A673 (cell line): ENCODE measurements around the gene CREB5. TPM values are rescaled to one million over a fixed set of nuclear protein-coding genes. Genes with fewer than 3 reads are reported as not detected.

Source experiments
- BruUV-seq: library from RNA; stranded (reverse); fragments of 400-500 nt; replicated peaks from 2 replicates; lab custom pipeline; 2021; lab: Mats Ljungman, UMichigan
- CTCF ChIA-PET: fragments of 300-600 bp; sonication (Branson Sonifier 250); formaldehyde crosslinking; loops from one replicate; lab custom pipeline; 2022; ENCODE audit warnings: antibody characterized with exemption; lab: Charles Lee
- POLR2A ChIA-PET: fragments of 300-600 bp; sonication (Branson Sonifier 250); formaldehyde crosslinking; loops from one replicate; lab custom pipeline; 2022; ENCODE audit warnings: antibody characterized with exemption; ENCODE audit not compliant: low non-redundant PET; lab: Charles Lee
- DNase-seq: peaks from one replicate; pipeline ENCODE4 v3.0.0-alpha.2; 2015; ENCODE audit warnings: low spot score
- H3K27ac ChIP-seq: fragments of 200-600 bp; sonication (generic); 2 replicates; pipeline ENCODE4 v1.5.1; 2016; ENCODE audit warnings: mixed run types, low read depth, mild to moderate bottlenecking, mixed read lengths, antibody characterized with exemption, low read length; ENCODE audit not compliant: poor library complexity, severe bottlenecking
- H3K27me3 ChIP-seq: fragments of 200-600 bp; sonication (generic); replicated peaks from 2 replicates; pipeline ENCODE4 v1.6.1; 2017; ENCODE audit warnings: mixed run types, low read depth, mild to moderate bottlenecking, mixed read lengths, antibody characterized with exemption, low read length; ENCODE audit not compliant: insufficient read depth, poor library complexity
- H3K36me3 ChIP-seq: fragments of 200-600 bp; sonication (generic); 2 replicates; pipeline ENCODE4 v1.6.1; 2016; ENCODE audit warnings: mixed run types, mild to moderate bottlenecking, mixed read lengths, antibody characterized with exemption, low read length; ENCODE audit not compliant: insufficient read depth, poor library complexity, severe bottlenecking
- H3K4me1 ChIP-seq: fragments of 200-600 bp; sonication (generic); 2 replicates; pipeline ENCODE4 v1.6.1; 2017; ENCODE audit warnings: mixed run types, mild to moderate bottlenecking, mixed read lengths, antibody characterized with exemption, low read length; ENCODE audit not compliant: insufficient read depth, poor library complexity, severe bottlenecking
- H3K4me3 ChIP-seq: fragments of 200-600 bp; sonication (generic); 2 replicates; pipeline ENCODE4 v1.5.1; 2016; ENCODE audit warnings: low read depth, mixed run types, mild to moderate bottlenecking, mixed read lengths, low read length; ENCODE audit not compliant: poor library complexity, severe bottlenecking
- H3K9me3 ChIP-seq: fragments of 200-600 bp; sonication (generic); 2 replicates; pipeline ENCODE4 v1.6.1; 2016; ENCODE audit warnings: mixed run types, low read depth, mild to moderate bottlenecking, mixed read lengths, antibody characterized with exemption, low read length; ENCODE audit not compliant: poor library complexity, severe bottlenecking
- CTCF ChIP-seq: fragments of 300-800, 200-600 bp; sonication (generic); conservative IDR thresholded peaks from 2 replicates; pipeline ENCODE4 v1.5.1; 2017; ENCODE audit warnings: low read depth, mild to moderate bottlenecking, antibody characterized with exemption, low read length, moderate library complexity, mixed read lengths
- EZH2 ChIP-seq: fragments of 200-600 bp; sonication (generic); IDR thresholded peaks from 2 replicates; pipeline ENCODE4 v1.6.1; 2017; ENCODE audit warnings: borderline replicate concordance, low read depth, mild to moderate bottlenecking, mixed read lengths, antibody characterized with exemption, low read length; ENCODE audit not compliant: poor library complexity, severe bottlenecking
- intact Hi-C: fragments of 100-400 bp; cut with micrococcal nuclease; formaldehyde crosslinking; loops from one replicate; pipeline ENCODE4 v1.10.0; 2022; ENCODE audit not compliant: unreplicated experiment
- total RNA-seq: library from RNA; stranded (reverse); gene quantifications from 2 replicates; pipeline ENCODE4 v1.2.3, GENCODE V29; 2021

CREB5 gene
- total RNA-seq, 1 experiment from 2014 or later = 10.3 TPM

- Histone ChIP-seq H3K27me3 (peaks cover 77% of the 10 kb centered on the region), H3K9me3 (no peaks in the 10 kb centered on the region), H3K4me1 (peaks cover 21% of the 10 kb centered on the region), H3K36me3 (no peaks in the 10 kb centered on the region), H3K27ac (no peak overlapping the region), H3K4me3 (no peak overlapping the region)
- BruUV-seq = no TSS peak
- CTCF ChIA-PET = no interaction called here
- intact Hi-C loops = no loop called here
- TF ChIP-seq EZH2 (no peak), CTCF (no peak)
- peak; percentile 5 for DNase-seq
- POLR2A ChIA-PET = no interaction called here
Observed at GRCh38 chr7:28573651-28574301, 161.5 kb downstream of the CREB5 start.

DNA sequence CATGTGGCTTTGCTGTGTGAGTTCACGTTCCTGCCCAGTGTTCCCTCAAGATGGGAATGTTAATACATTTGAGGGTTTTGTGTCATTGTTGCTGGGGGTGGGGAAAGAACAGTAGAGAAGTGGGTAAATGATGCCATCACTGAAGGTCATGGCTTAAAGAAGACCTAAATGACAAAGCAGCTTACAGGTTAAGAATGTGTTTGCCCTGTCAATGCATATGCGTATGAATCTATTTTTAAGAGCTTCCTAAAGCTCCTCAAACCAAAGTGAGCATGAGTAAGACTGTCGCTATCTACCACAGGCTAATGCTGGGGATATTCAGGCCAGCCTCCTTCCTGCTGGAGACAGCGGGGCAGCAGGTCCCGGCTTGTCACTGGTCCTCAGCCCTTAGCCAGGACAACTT, 162.9 kb downstream of the CREB5 start:
- TF ChIP-seq CTCF (no peak), EZH2 (no peak)
- Histone ChIP-seq H3K27ac (no peak overlapping the region), H3K9me3 (no peaks in the 10 kb centered on the region), H3K36me3 (no peaks in the 10 kb centered on the region), H3K27me3 (peaks cover 76% of the 10 kb centered on the region), H3K4me1 (peaks cover 21% of the 10 kb centered on the region), H3K4me3 (no peak overlapping the region)
- POLR2A ChIA-PET = no interaction called here
- BruUV-seq = no TSS peak
- CTCF ChIA-PET = no interaction called here
- no peak for DNase-seq
- intact Hi-C loops = no loop called here

DNA sequence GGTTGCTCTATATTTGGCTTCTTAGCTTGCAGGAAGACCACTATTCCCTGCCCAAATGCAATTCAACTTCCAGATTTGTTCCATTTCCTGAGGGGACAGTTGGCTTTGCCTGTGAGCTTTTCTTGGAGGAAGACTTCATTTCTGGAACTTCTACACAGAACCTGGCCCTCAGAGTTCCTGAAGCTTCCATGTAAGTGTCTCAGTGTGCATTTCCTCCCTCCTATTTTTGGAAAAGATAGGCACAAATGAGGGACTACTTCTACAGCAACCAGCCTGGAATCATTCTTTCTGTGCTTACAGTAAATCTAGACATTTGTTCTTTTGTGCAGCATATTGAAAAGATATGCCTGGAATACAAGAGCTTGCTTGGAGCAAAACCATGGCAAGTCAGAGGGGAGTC, 164.3 kb downstream of the CREB5 start:
- TF ChIP-seq CTCF = no peak
- no peak for TF ChIP-seq EZH2
- Histone ChIP-seq H3K27ac (no peak overlapping the region), H3K9me3 (no peaks in the 10 kb centered on the region), H3K27me3 (peaks cover 65% of the 10 kb centered on the region), H3K4me1 (peaks cover 21% of the 10 kb centered on the region), H3K4me3 (no peak overlapping the region), H3K36me3 (no peaks in the 10 kb centered on the region)
- no peak for DNase-seq
- intact Hi-C loops = no loop called here
- CTCF ChIA-PET = no interaction called here
- BruUV-seq = no TSS peak
- POLR2A ChIA-PET = no interaction called here
